Activated B cell treated with CpG ODN at 0.5 μM for 24 hours (primary cell): ENCODE data around the gene PAK4. TPM values are rescaled to one million over a fixed set of nuclear protein-coding genes. Genes with fewer than 3 reads are reported as not detected.

ENCODE experiments used
- ATAC-seq: fragments of 200-7000 bp; cut with Tn5 transposase; one replicate; pipeline ENCODE4 v1.10.0; 2021; ENCODE audit warnings: low read depth, mild to moderate bottlenecking, moderate library complexity
- CTCF ChIA-PET: fragments of 350-600 bp; sonication (Branson Sonifier 250); formaldehyde crosslinking; loops from one replicate; lab custom pipeline; 2021; ENCODE audit warnings: antibody characterized with exemption; lab: Charles Lee
- POLR2A ChIA-PET: fragments of 350-600 bp; sonication (Branson Sonifier 250); formaldehyde crosslinking; loops from one replicate; lab custom pipeline; 2021; ENCODE audit warnings: antibody characterized with exemption; lab: Charles Lee
- DNase-seq: peaks from one replicate; pipeline ENCODE4 v3.0.0; 2022
- H3K27ac Mint-ChIP-seq: one replicate; pipeline ENCODE4 v1.8.0; 2020; ENCODE audit warnings: mixed read lengths
- H3K27me3 Mint-ChIP-seq: one replicate; pipeline ENCODE4 v1.8.0; 2021; ENCODE audit warnings: mixed read lengths
- H3K36me3 Mint-ChIP-seq: one replicate; pipeline ENCODE4 v1.8.0; 2021; ENCODE audit warnings: low read depth, mixed read lengths
- H3K4me1 Mint-ChIP-seq: one replicate; pipeline ENCODE4 v1.8.0; 2021; ENCODE audit warnings: mixed read lengths
- H3K4me3 Mint-ChIP-seq: one replicate; pipeline ENCODE4 v1.8.0; 2020; ENCODE audit warnings: mild to moderate bottlenecking, mixed read lengths
- H3K9me3 Mint-ChIP-seq: one replicate; pipeline ENCODE4 v1.8.0; 2020; ENCODE audit warnings: mixed read lengths
- intact Hi-C: fragments of 100-400 bp; cut with micrococcal nuclease; formaldehyde crosslinking; loops from one replicate; pipeline ENCODE4 v1.15.1; 2024
- total RNA-seq: library from RNA; stranded (reverse); gene quantifications from 2 replicates; pipeline ENCODE4 v1.2.3, GENCODE V29; 2022
- TF ChIP-seq, protein P1 (sequence below): fragments of 200-600 bp; IDR thresholded peaks from one replicate; pipeline ENCODE4 v1.8.0; 2022; ENCODE audit warnings: antibody characterized with exemption, mild to moderate bottlenecking

Gene PAK4
- total RNA-seq, 1 donor from 2014 or later: 14.2 TPM

DNA sequence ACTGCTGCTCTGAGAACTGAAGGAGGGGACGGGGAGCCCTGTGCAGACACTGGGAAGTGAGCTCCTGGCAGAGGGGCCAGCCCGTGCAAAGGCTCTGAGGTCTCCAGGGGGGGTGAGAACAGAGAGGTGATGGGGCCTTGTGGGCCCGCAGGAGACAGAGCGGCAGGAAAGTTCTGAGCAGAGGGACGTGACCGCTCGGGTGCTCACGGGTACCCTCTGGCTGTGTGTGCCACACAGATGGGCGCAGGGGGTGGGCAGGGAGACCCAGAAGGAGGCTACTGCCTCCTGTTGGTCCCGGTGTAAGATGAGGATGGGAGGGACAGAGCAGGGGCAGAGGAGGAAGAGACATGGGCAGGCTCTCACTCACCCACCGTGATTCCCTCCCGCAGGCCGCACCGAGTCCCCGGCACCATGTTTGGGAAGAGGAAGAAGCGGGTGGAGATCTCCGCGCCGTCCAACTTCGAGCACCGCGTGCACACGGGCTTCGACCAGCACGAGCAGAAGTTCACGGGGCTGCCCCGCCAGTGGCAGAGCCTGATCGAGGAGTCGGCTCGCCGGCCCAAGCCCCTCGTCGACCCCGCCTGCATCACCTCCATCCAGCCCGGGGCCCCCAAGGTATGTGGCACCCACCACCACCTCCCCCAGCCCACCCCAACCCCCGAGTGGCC is 43.7 kb downstream of the PAK4 start:
- H3K27ac Mint-ChIP-seq: no peak overlapping the region
- no peaks in the 10 kb centered on the region for H3K27me3 Mint-ChIP-seq
- TF ChIP-seq, protein P1, sequence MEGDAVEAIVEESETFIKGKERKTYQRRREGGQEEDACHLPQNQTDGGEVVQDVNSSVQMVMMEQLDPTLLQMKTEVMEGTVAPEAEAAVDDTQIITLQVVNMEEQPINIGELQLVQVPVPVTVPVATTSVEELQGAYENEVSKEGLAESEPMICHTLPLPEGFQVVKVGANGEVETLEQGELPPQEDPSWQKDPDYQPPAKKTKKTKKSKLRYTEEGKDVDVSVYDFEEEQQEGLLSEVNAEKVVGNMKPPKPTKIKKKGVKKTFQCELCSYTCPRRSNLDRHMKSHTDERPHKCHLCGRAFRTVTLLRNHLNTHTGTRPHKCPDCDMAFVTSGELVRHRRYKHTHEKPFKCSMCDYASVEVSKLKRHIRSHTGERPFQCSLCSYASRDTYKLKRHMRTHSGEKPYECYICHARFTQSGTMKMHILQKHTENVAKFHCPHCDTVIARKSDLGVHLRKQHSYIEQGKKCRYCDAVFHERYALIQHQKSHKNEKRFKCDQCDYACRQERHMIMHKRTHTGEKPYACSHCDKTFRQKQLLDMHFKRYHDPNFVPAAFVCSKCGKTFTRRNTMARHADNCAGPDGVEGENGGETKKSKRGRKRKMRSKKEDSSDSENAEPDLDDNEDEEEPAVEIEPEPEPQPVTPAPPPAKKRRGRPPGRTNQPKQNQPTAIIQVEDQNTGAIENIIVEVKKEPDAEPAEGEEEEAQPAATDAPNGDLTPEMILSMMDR: no peak
- DNase-seq: no peak
- no peaks in the 10 kb centered on the region for H3K9me3 Mint-ChIP-seq
- CTCF ChIA-PET: no interaction called here
- POLR2A ChIA-PET: no interaction called here
- H3K36me3 Mint-ChIP-seq: peaks cover 32% of the 10 kb centered on the region
- no peaks in the 10 kb centered on the region for H3K4me1 Mint-ChIP-seq
- intact Hi-C loops: no loop called here
- no peak for ATAC-seq
- no peak overlapping the region for H3K4me3 Mint-ChIP-seq

- CTCF ChIA-PET: no interaction called here
Measured at GRCh38 chr19:39170386-39171231, 45.0 kb downstream of the PAK4 start.

GRCh38 chr19:39171479-39172465 is 46.2 kb downstream of the PAK4 start:
- POLR2A ChIA-PET: interaction anchor here (0.6 kb wide), 1 partner anchor 49 kb away, joined by 4 read pairs; no protein-coding TSS in a partner anchor
- CTCF ChIA-PET: no interaction called here
- Mint-ChIP-seq H3K4me3 (no peak overlapping the region), H3K4me1 (no peaks in the 10 kb centered on the region), H3K27me3 (no peaks in the 10 kb centered on the region), H3K27ac (no peak overlapping the region), H3K9me3 (no peaks in the 10 kb centered on the region), H3K36me3 (peaks cover 45% of the 10 kb centered on the region)
- intact Hi-C loops: no loop called here
- no peak for ATAC-seq
- TF ChIP-seq, protein P1: no peak
- no peak for DNase-seq

More at GRCh38 chr19:39170386-39171231, 45.0 kb downstream of the PAK4 start:
- DNase-seq (no peak), ATAC-seq (no peak)
- intact Hi-C loops: no loop called here
- Mint-ChIP-seq H3K27ac (no peak overlapping the region), H3K27me3 (no peaks in the 10 kb centered on the region), H3K4me1 (no peaks in the 10 kb centered on the region), H3K4me3 (no peak overlapping the region), H3K36me3 (peaks cover 36% of the 10 kb centered on the region), H3K9me3 (no peaks in the 10 kb centered on the region)
- TF ChIP-seq, protein P1: no peak
- POLR2A ChIA-PET: no interaction called here

DNA sequence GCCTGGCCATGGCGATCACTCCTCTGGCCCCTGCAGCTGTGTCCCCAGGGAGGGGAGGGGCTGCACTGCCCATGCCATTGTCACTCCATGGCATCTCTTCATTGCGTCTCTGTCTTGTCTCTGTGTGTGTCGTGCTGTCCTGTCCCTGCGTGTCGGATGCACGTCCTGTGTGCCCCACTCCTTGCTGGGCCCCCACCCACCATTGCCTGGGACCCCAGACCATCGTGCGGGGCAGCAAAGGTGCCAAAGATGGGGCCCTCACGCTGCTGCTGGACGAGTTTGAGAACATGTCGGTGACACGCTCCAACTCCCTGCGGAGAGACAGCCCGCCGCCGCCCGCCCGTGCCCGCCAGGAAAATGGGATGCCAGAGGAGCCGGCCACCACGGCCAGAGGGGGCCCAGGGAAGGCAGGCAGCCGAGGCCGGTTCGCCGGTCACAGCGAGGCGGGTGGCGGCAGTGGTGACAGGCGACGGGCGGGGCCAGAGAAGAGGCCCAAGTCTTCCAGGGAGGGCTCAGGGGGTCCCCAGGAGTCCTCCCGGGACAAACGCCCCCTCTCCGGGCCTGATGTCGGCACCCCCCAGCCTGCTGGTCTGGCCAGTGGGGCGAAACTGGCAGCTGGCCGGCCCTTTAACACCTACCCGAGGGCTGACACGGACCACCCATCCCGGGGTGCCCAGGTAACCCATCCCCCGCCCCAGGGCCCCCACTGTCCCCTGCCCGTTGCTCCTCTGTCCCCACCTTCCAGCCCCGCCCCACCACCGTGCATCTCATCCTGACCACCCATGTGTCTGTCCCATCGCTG is 47.3 kb downstream of the PAK4 start:
- no peaks in the 10 kb centered on the region for H3K4me1 Mint-ChIP-seq
- no peaks in the 10 kb centered on the region for H3K27me3 Mint-ChIP-seq
- no peaks in the 10 kb centered on the region for H3K9me3 Mint-ChIP-seq
- DNase-seq (no peak), ATAC-seq (no peak)
- ChIA-PET POLR2A (no interaction called here), CTCF (no interaction called here)
- peaks cover 54% of the 10 kb centered on the region for H3K36me3 Mint-ChIP-seq
- H3K27ac Mint-ChIP-seq: no peak overlapping the region
- H3K4me3 Mint-ChIP-seq: no peak overlapping the region
- intact Hi-C loops: no loop called here
- TF ChIP-seq, protein P1: no peak
